Stimulated activated CD8-positive, alpha-beta memory T cell treated with anti-CD3 and anti-CD28 coated beads, Interleukin-2, amount 100 ng/mL, for 1 hour (primary cell): ENCODE results near the gene SLC16A12.
"Not testable (repeated sequence)": the region's sequence is repeated elsewhere in the genome, so short reads cannot be mapped to it uniquely, and the experiment has no call there.

ENCODE experiments used
- DNase-seq, 2 donors: peaks; one replicate each; pipeline ENCODE4 v3.0.0-alpha.2; 2020; ENCODE audit warnings: low read depth in 2 of 2

SLC16A12 gene

DNA sequence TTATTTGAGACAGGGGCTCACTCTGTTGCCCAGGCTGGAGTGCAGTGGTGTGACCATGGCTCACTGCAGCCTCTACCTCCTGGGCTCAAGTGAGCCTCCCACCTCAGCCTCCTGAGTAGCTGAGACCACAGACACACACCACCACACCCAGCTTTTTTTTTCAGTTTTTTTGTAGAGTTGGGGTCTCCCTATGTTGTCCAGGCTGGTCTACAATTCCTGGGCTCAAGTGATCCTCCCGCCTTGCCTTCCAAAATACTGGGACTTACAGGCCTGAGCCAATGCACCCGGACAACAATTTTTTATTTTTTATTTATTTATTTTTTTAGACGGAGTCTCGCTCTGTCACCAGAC lies 144.2 kb downstream of the SLC16A12 start:
- DNase-seq = not testable (repeated sequence)

DNA sequence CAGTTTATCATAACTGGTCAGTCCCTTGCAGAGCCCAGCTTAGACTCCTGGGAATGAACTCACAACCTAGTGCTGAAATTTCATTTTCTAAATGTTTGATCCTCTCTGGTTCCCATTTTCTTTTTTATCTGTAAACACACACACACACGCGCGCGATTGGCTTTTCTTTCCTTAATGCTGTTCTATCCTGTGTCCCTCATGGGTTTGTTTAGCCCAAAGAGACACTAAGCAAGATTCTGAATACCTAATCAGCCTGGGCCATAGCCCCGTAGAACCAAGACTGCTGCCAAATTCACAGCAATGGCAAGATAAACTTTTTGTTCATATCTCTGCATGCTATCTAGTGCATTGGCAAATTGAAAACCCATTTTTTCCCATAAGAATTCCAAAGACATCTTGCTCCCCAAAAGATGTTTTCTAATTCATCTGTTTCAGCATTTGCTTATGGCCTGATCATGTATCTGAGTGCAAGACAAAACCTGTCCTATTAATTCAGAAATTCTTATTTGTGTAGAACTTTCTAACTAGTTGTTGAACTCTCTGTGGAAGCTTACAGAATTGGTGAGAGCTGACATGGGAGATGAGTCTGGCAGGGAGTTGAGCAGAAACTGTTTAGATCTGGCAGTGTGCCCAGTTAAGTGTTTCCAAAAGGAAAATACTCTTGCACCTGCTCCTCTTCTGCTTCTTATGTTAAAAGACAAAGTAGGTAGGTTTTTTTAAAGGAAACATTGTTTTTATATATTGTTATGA lies 144.7 kb downstream of the SLC16A12 start:
- DNase-seq = no peak

DNA sequence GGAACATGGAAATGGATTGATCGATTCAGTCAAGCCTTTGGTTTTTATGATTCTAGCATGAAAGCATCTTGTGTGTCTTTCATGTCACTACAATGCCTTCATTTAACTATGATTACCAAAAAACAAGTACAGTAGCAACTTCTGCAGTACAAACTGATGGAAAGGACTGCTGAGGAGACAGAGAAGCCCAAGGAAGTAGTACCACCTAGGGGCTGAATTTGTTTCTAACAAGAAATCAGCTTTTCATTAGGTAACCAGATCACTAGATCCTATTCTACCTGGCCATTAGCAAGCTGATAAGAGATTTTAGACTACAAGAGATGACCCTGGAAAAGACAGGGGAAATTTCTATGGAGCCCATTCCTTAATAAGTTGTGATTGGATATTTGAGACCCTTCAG lies 146.1 kb downstream of the SLC16A12 start:
- DNase-seq = no peak

DNA sequence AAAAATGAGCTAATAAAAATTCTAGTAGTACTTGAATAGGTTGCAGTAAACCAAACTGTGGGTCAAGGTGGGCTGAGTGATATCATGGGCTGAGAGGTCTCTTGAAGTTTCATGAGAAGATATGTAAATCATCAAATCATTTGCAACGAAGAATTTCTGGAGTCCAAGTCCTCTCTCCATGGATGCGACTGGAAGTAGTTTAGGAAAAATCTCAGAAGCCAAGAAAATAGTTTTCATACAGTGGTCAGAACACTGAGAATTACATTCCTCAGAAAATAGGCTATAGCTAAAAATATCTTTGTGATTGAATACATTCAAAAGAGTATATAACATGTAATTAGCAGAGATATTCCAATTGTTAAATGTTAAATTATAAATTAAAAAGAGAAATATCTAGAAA lies 146.6 kb downstream of the SLC16A12 start:
- no peak for DNase-seq

DNA sequence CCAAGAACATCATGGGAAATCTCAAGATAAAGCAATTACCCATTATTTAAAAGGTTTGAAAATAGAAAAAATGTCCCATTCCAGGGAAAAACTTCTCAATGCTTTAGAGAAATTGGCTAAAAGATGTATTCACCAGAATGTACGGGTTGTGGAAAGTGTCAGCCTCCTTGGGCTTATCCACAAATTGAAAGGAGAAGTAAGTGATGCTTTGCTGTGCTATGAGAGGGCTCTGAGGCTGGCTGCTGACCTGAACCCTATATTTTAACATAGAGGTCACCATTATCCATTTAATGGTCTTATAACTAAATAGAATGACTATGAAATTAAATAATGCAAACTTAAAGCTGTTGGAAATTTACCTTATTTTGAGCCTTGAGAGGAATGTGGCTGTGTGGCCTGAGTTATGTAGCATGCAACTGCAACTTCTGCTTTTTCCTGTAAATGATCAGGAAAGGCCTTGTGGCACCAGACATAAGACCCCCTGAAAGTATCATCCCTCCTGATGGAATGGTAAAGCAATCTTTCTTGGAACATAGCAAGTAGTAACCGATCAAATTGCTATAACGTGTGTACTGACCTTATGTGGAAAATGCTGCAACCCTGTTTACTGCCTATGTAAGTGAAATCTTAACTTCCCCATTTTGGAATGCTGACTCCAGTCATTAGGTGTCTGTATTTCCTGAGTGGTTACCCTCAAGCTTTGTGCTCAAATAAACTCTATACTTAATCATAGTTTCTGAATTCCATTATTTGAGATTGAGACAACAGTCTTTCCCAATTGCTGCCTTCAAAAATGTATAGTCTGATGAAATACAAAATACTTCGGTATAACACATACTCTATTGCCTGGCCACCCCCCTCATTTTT lies 150.7 kb downstream of the SLC16A12 start:
- DNase-seq = no peak

DNA sequence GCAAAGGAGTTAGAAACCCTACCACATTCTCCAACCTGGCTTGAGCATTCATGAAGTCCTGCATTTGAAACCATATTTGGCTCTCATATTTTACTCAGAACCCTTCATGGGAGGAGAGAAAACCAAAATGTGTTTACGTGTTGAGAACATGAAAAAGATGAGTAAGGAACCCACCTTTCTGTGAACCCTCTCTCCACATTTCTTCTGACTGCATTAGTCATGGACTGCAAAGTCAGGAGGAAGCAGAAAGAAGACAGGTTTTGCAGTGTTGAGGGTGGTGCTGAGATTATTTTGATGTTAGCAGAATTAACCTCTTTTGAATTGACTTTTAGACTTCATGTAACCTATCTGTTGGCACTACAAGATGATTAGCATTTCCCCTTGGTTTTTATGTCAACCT lies 152.6 kb downstream of the SLC16A12 start:
- DNase-seq = no peak
